NCI-H1417 treated with DMSO at 0.1 percent for 48 hours (cell line): ENCODE measurements around the gene RPS19.

Experiments used
- DNase-seq: peaks from one replicate; lab custom pipeline; 2025; lab: John Stamatoyannopoulos, UW

The RPS19 gene

DNA sequence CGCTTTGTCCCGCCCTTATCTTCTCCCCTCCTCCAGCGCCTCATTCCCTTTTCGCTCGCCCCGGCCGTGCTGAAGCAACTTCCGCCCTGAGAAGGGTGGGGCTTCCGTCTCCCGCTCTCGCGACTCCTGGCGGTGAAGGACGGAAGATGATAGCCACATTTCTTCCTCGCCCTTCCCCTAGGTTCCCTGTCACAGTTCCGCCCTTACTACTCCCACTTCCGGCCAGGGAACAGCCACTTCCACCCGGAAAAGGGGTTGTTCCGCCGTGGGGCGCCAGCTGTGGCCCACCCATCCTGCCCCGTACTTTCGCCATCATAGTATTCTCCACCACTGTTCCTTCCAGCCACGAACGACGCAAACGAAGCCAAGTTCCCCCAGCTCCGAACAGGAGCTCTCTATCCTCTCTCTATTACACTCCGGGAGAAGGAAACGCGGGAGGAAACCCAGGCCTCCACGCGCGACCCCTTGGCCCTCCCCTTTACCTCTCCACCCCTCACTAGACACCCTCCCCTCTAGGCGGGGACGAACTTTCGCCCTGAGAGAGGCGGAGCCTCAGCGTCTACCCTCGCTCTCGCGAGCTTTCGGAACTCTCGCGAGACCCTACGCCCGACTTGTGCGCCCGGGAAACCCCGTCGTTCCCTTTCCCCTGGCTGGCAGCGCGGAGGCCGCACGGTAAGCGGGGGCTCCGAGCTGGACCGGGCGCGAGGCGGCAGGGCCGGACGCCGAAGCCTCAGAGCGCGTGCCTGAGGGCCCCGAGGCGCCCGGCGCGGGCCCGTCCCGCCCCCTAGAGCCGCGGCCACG lies at the start of gene RPS19:
Gene RPS19 (plus strand): TSS at position 638 of the 801 bp plus-strand sequence. CDS start 520 bp downstream, outside the sequence.
- peak; percentile 93 for DNase-seq

- DNase-seq: no peak
These were observed 49.8 kb upstream of the RPS19 start for GRCh38 chr19:41810301-41810700.

- DNase-seq: no peak
These were observed 49.0 kb upstream of the RPS19 start for GRCh38 chr19:41811036-41811435.

GRCh38 chr19:41811981-41812380 lies 48.1 kb upstream of the RPS19 start:
- no peak for DNase-seq

DNA sequence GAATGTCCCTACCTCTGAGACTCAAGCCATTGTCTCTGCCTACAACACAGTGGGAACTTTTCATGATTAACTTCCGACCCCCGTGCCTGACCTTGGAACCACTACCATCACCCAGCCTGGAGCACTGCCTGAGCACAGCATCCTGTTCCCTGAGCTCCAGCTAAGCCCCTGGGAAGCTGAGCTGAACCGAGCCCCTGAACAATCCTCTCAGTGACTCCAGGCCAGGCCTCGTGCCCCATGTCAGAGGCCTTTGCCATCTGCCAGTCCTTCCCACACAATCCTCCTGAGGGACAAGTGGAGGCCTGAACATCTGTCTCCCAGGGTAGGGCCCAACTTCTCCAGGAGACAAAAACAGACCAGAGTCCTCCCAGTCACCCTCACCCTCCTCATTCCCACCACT lies 46.1 kb upstream of the RPS19 start:
- no peak for DNase-seq

DNA sequence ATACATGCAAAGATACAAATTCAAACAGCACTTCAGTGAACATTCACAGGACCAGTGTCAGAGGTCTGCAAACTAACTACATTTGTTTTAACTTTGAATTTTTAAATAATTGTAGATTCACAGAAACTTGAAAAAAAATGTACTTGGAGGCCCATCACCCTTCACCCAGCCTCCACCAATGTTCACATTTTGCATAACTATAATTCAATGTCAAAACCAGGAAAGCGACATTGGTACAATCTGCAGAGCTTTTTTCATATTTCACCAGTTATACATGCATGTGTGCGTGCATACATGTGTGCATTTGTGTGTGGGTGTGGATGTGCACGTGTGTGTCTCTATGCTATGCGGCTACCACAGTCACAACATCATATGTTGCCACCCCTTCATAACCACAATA lies 44.8 kb upstream of the RPS19 start:
- no peak for DNase-seq

DNA sequence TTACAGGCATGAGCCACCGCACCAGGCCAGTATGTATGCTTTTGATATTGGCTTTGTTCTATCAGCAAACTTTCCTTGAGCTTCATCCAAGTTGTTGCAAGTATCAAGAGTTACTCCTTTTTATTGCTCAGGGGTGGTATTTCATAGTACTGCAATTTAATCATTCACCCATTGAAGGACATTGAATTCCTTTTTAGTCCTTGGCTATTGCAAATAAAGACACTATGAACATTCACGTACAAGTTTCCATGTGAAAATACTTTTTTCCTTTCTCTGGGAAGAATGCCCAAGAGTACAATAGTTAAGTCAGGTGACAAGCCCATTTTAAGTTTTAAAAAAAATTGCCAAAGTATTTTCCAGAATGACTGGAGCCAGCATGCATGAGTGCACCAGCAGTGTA lies 43.3 kb upstream of the RPS19 start:
- DNase-seq: no peak

- peak; percentile 15 for DNase-seq
These were observed 38.9 kb upstream of the RPS19 start for GRCh38 chr19:41821003-41821735.

GRCh38 chr19:41837981-41838708 lies 21.9 kb upstream of the RPS19 start:
- no peak for DNase-seq

DNA sequence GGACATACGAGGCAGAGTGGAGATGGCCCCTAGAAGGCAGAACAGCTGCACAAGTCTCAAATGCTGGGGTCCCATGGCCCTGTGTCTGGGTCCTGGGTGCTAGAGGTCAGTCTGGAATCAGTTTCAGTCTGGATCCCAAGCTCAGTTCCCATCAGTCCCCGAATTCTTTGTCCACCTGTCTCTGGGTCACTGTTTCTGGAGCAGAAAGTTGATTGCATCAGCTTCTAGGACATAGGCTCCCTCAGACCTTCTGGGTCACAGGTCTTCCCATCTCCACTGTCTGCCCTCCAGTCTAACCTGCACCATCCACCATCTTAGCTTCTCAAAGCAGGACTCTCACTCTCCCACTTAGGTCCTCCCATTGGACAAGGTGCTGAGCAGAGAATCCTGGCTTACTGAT lies 20.8 kb upstream of the RPS19 start:
- DNase-seq: no peak

DNA sequence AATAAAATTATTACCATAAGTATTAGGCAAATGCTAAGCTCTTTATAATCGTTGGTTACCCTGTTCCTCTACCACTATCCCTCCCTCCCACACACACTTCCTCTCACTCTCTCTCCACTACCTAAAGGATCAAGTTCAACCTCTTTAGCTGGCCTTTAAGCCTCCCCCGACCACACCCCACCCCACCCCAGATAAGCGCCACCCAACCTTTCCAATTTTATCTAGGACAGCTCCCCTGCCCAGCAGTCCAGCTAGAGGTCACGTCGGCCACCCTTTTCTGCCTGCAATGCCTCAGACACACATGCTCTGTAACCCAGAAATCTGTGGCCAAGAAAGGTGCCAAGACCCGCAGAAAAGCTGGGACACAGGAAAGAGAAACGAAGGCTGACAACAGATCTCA lies 16.7 kb upstream of the RPS19 start:
- no peak for DNase-seq

DNA sequence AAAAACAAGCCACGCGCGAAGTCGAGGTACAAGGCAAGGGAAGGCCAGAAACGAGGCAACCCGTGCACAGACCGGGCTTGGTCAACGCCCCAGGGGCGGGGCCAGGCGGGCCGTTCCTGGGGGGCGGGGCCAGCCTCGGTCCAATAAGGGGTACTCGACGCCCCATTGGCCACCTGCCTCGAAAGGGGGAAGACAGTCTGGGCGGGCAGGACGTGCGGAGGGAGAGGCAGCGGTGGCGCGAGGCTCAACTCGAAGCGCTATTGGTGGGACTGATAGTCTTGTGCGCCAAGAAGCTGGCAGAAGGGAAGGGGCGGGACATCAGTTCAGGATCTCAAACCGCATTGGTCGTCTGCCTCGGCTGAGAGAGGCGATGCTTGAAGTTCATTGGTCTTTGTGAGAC lies 15.5 kb upstream of the RPS19 start, which contains the start of gene LYPD4:
Gene LYPD4 (minus strand): TSS at position 83 of the 400 bp plus-strand sequence. CDS start 5,398 bp downstream, outside the sequence.
- DNase-seq: no peak

DNA sequence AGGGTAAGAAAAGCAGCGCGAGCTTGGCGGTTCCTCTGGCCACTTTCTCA lies 15.2 kb upstream of the RPS19 start, which contains the start of gene DMRTC2:
Gene DMRTC2 (plus strand): TSS at position 42 of the 50 bp plus-strand sequence. CDS start 2,387 bp downstream, outside the sequence.
- DNase-seq: no peak

GRCh38 chr19:41845051-41845590 lies 14.9 kb upstream of the RPS19 start:
- no peak for DNase-seq

GRCh38 chr19:41847351-41848105 lies 12.5 kb upstream of the RPS19 start:
- no peak for DNase-seq

DNA sequence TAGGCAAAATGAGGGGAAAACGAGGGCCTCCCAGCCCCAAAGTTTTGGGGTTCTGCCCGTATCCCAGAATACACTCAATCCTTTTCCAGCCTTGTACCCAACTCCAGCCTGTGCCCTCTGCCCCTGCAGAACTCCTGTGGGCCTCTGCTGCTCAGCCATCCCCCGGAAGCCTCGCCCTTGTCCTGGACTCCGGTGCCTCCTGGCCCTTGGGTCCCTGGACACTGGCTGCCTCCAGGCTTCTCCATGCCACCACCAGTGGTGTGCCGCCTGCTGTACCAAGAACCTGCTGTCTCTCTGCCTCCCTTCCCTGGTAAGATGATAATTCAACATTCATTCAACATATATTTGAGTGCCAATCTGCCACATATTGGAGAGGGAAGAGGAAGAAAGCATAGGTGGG lies 11.4 kb upstream of the RPS19 start:
- DNase-seq: no peak

DNA sequence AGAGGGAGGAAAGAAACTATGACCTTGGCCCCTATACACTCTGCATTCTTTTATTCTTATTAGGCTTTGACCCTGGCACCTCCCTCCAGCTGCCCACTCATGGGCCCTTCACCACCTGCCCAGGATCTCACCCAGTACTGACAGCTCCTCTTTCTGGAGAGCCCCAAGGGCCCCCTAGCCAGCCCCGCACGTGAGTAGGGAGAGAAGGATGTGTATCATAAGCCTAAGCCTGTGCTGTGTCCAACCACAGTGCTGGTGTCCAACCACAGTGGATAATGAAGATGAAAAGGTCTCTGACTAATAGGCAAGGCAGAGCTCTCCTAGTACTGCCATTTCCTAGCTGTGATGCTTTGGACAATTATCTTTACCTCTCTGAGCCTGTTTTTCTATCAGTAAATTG lies 11.0 kb upstream of the RPS19 start:
- no peak for DNase-seq

- DNase-seq: no peak
These were observed 9.7 kb upstream of the RPS19 start for GRCh38 chr19:41850381-41850780.

DNA sequence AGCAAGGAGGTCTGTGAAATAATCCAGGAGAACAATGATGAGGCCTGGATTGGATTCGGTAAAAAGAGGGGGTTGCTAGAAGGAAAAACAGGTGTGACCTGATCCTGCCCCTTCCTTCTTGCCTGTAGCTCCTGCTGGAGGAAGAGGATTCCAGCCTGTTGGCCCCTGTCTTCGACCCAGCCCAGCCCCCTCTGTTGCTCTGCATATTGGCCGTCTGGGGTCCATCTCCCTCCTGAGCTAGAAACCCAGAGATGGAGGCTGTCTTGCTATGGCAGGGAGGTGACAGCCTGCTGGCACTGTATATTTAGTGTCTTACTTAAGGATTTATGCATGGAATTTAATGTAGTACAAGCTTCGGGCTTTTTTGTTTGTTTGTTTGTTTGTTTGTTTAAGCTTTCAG lies 8.6 kb upstream of the RPS19 start:
- DNase-seq: no peak

DNA sequence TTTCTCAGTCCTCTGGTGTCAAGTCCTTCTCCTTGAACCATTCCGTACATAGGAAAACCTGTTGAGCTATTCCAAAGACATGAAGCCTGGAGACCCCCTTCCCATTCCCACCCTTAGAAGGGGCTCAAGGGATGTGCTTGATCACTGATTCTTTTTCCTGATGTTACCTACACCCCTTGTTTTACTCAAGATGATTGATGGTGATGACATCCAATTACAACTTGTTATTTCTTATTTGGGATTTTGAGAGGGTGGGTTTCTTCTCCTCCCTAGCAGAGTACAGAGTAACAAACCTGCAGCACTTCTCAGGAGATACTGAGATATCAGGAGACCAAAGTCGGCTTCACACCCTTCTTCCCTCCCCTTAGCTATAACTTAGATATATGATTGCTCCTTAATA lies 6.7 kb upstream of the RPS19 start:
- DNase-seq: no peak

- no peak for DNase-seq
These were observed 6.3 kb upstream of the RPS19 start for GRCh38 chr19:41853768-41854167.

DNA sequence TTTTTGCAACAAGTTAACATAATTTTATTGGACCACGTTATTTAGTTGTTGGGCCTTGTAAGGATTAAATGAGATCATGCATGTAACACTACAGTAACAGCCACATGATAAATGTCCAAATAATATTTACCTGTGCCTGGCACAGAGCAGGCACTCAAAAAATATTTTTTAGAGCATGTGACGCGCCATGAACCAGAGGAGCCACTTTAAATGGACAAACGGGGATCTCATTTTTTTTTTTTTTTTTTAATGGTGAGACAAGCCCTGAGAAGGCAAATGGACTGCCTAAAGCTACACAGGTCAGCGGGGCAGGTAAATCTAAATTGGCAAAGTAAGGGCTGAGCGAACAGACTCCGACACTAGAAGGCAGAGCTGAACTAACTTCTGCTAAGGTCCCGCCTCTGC lies 840 bp upstream of the RPS19 start:
- no peak for DNase-seq
